Neuronal stem cell (in vitro differentiated cells): ENCODE results near the gene KLRG1.
A peak's percentile ranks its signal among the peaks of the same experiment; 100 is the strongest.

ENCODE experiments used
- DNase-seq: peaks from one replicate; pipeline ENCODE4 v3.0.0-alpha.2; 2013; ENCODE audit warnings: low spot score
- H2AFZ ChIP-seq: one replicate; pipeline ENCODE4 v1.6.1; 2013; ENCODE audit warnings: mild to moderate bottlenecking, low read length, inconsistent platforms
- H2AK5ac ChIP-seq: 2 replicates; pipeline ENCODE4 v1.6.1; 2013; ENCODE audit warnings: low read depth, mild to moderate bottlenecking, inconsistent platforms, low read length, moderate library complexity, mixed read lengths
- H2BK120ac ChIP-seq: 2 replicates; pipeline ENCODE4 v1.6.1; 2013; ENCODE audit warnings: low read depth, mild to moderate bottlenecking, inconsistent platforms, low read length, moderate library complexity, mixed read lengths
- H2BK12ac ChIP-seq: one replicate; pipeline ENCODE4 v1.6.1; 2013; ENCODE audit warnings: low read length, inconsistent platforms
- H2BK15ac ChIP-seq: 2 replicates; pipeline ENCODE4 v1.6.1; 2013; ENCODE audit warnings: mild to moderate bottlenecking, low read length, inconsistent platforms, mixed read lengths
- H2BK5ac ChIP-seq: one replicate; pipeline ENCODE4 v1.6.1; 2013; ENCODE audit warnings: inconsistent platforms, mild to moderate bottlenecking, low read length, moderate library complexity
- H3K14ac ChIP-seq: one replicate; pipeline ENCODE4 v1.6.1; 2013; ENCODE audit warnings: low read length, inconsistent platforms
- H3K18ac ChIP-seq: 2 replicates; pipeline ENCODE4 v1.6.1; 2013; ENCODE audit warnings: low read length, inconsistent platforms
- H3K23ac ChIP-seq: 2 replicates; pipeline ENCODE4 v1.6.1; 2013; ENCODE audit warnings: low read depth, mild to moderate bottlenecking, mixed read lengths, low read length, inconsistent platforms; ENCODE audit not compliant: poor library complexity
- H3K27ac ChIP-seq: replicated peaks from 3 replicates; pipeline ENCODE4 v1.5.1; 2013; ENCODE audit warnings: low read length, inconsistent platforms
- H3K27me3 ChIP-seq, 3 experiments: 2 replicates each; pipeline ENCODE4 v1.6.1; 2013; ENCODE audit warnings: low read length in 3 of 3, mild to moderate bottlenecking in 2 of 3, inconsistent platforms in 1 of 3, low read depth in 1 of 3, mixed read lengths in 1 of 3, moderate library complexity in 1 of 3; ENCODE audit not compliant: control insufficient read depth in 3 of 3, insufficient read depth in 3 of 3
- H3K36me3 ChIP-seq, 2 donors: replicated peaks in 1 of 2; 2 replicates each; pipeline ENCODE4 v1.6.1; 2013; ENCODE audit warnings: low read length in 2 of 2; ENCODE audit not compliant: control insufficient read depth in 2 of 2, insufficient read depth in 2 of 2
- H3K4ac ChIP-seq: 2 replicates; pipeline ENCODE4 v1.6.1; 2013; ENCODE audit warnings: inconsistent platforms, mild to moderate bottlenecking, low read length, moderate library complexity
- H3K4me1 ChIP-seq, 2 donors: 1 replicate in 1 of 2; 2 replicates in 1 of 2; pipeline ENCODE4 v1.6.1; 2013; ENCODE audit warnings: low read length in 2 of 2, low read depth in 1 of 2; ENCODE audit not compliant: control insufficient read depth in 2 of 2, insufficient read depth in 1 of 2
- H3K4me2 ChIP-seq: one replicate; pipeline ENCODE4 v1.6.1; 2013; ENCODE audit warnings: mild to moderate bottlenecking, low read length, inconsistent platforms; ENCODE audit not compliant: insufficient read depth, poor library complexity, severe bottlenecking
- H3K4me3 ChIP-seq, 2 donors: 2 replicates each; pipeline ENCODE4 v1.5.1; 2013; ENCODE audit warnings: low read length in 2 of 2, mild to moderate bottlenecking in 2 of 2, inconsistent platforms in 1 of 2, moderate library complexity in 1 of 2
- H3K79me1 ChIP-seq: one replicate; pipeline ENCODE4 v1.6.1; 2013; ENCODE audit warnings: low read depth, mild to moderate bottlenecking, inconsistent platforms, low read length, moderate library complexity
- H3K9ac ChIP-seq: one replicate; pipeline ENCODE4 v1.6.1; 2013; ENCODE audit warnings: mild to moderate bottlenecking, low read depth, low read length, inconsistent platforms; ENCODE audit not compliant: poor library complexity
- H3K9me3 ChIP-seq, 2 donors: replicated peaks in 1 of 2; 2 replicates each; pipeline versions ENCODE3 to v1.6.1; 2013; ENCODE audit warnings: low read length in 2 of 2, mild to moderate bottlenecking in 2 of 2, inconsistent platforms in 1 of 2, low read depth in 1 of 2, mixed read lengths in 1 of 2, moderate library complexity in 1 of 2; ENCODE audit not compliant: control insufficient read depth in 2 of 2, insufficient read depth in 1 of 2
- H4K8ac ChIP-seq: one replicate; pipeline ENCODE4 v1.6.1; 2013; ENCODE audit warnings: low read depth, mild to moderate bottlenecking, inconsistent platforms, low read length, moderate library complexity
- H4K91ac ChIP-seq: one replicate; pipeline ENCODE4 v1.6.1; 2013; ENCODE audit warnings: low read length, low read depth, mild to moderate bottlenecking, inconsistent platforms; ENCODE audit not compliant: poor library complexity
- WGBS, 2 donors: extraction: QIAGEN DNeasy Blood & Tissue Kit; methylation state at CpG; one replicate each; pipeline ENCODE4 v1.1.7; 2013; ENCODE audit warnings: missing lambda C conversion rate in 2 of 2, mixed read lengths in 1 of 2; ENCODE audit not compliant: insufficient read length in 2 of 2, insufficient replicate concordance in 1 of 2; ENCODE audit errors: extremely low coverage in 2 of 2; 5-methylcytosine and 5-hydroxymethylcytosine counted together

Gene KLRG1

DNA sequence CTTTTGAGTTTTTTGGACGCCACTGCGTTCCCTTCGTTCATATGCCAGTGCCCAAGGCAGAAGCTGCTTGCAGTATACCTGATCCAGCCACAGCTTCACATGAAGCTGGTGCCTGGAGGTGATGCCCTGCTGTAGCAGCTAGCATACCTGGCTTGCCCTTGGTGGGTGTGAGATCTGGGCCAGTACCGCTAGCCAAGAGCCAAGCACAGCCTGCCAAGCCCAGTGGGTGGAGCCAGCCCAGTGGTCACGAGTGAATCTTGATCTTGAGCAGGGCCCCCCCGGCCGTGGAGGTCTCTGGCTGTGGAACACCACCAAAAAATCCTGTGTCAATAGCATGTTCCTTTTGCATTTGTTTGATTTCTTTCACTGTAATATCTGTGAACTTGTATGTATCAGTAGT is 32.6 kb upstream of the KLRG1 start:
- H3K18ac ChIP-seq = no peak overlapping the region
- no peak for DNase-seq
- H2AK5ac ChIP-seq = no peak overlapping the region
- H3K9ac ChIP-seq = no peak overlapping the region
- H3K4ac ChIP-seq = no peak overlapping the region
- WGBS, 2 donors = no CpG with 5 or more reads among the region's 7 CpGs
- peak overlapping the region; percentile 93 for H3K23ac ChIP-seq
- peaks cover 0 to 2% of the 10 kb centered on the region in 2 donors for H3K36me3 ChIP-seq
- H2BK120ac ChIP-seq = no peak overlapping the region
- H3K27ac ChIP-seq = no peak overlapping the region
- no peak overlapping the region for H2AFZ ChIP-seq
- no peak overlapping the region for H3K4me2 ChIP-seq
- H3K79me1 ChIP-seq = peaks cover 2% of the 10 kb centered on the region
- H2BK5ac ChIP-seq = no peak overlapping the region
- H2BK12ac ChIP-seq = no peak overlapping the region
- no peak overlapping the region for H2BK15ac ChIP-seq
- no peaks in the 10 kb centered on the region for H3K27me3 ChIP-seq
- no peak overlapping the region for H3K4me3 ChIP-seq
- peaks cover 6 to 18% of the 10 kb centered on the region in 2 donors for H3K9me3 ChIP-seq
- no peak overlapping the region for H4K8ac ChIP-seq
- H4K91ac ChIP-seq = no peak overlapping the region
- no peaks in the 10 kb centered on the region for H3K4me1 ChIP-seq
- H3K14ac ChIP-seq = no peak overlapping the region

DNA sequence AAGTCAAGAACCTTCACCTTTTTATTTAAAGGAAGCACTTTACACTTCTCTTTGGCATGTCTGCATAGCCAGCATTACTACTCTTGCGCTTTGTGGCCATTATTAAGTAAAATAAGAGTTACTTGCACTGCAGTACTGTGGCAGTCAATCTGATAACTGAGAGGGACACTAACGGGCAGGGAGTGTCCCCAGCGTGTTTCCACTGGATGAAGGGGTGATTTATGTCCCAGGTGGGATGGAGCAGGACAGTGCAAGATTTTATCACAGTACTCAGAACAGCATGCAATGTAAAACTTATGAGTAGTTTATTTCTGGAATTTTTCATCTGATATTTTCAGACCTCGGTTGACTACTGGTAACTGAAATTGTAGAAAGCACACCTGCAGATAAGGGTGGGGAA is 31.8 kb upstream of the KLRG1 start:
- Histone ChIP-seq H2BK120ac (no peak overlapping the region), H2BK5ac (no peak overlapping the region), H2AK5ac (no peak overlapping the region), H4K91ac (no peak overlapping the region), H3K9me3 (peaks cover 6 to 18% of the 10 kb centered on the region in 2 donors), H2BK15ac (no peak overlapping the region), H3K79me1 (peaks cover 2% of the 10 kb centered on the region), H3K4me3 (no peak overlapping the region), H3K18ac (no peak overlapping the region), H2BK12ac (no peak overlapping the region), H3K9ac (no peak overlapping the region), H4K8ac (no peak overlapping the region), H3K4ac (no peak overlapping the region), H3K27ac (no peak overlapping the region), H3K14ac (no peak overlapping the region), H2AFZ (no peak overlapping the region), H3K23ac (no peak overlapping the region), H3K4me2 (no peak overlapping the region), H3K36me3 (peaks cover 0 to 2% of the 10 kb centered on the region in 2 donors), H3K27me3 (no peaks in the 10 kb centered on the region), H3K4me1 (no peaks in the 10 kb centered on the region)
- no peak for DNase-seq
- no CpG with 5 or more reads among the region's 4 CpGs for WGBS, 2 donors

DNA sequence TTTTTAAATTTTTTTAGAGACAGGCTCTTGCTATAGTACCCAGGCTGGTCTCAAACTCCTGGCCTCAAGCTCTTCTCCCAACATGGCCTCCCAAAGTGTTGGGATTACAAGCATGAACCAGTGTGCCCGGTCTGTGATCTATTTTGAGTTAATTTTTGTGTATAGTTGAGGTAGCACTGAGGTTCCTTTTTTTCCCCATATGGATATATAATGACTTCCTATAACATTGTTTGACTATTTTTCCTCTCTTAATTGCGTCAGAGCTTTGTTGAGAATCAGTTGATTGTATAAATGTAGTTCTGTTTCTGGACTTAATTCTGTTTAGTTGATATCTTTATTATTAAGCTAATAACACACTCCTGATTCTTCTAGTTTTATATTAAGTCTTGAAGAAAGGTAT is 31.3 kb upstream of the KLRG1 start:
- no peak overlapping the region for H4K8ac ChIP-seq
- WGBS, 2 donors = no CpG with 5 or more reads among the region's 2 CpGs
- no peak for DNase-seq
- no peak overlapping the region for H3K4ac ChIP-seq
- H3K79me1 ChIP-seq = peaks cover 2% of the 10 kb centered on the region
- no peak overlapping the region for H2BK12ac ChIP-seq
- H3K27me3 ChIP-seq = no peaks in the 10 kb centered on the region
- H3K14ac ChIP-seq = no peak overlapping the region
- no peak overlapping the region for H3K27ac ChIP-seq
- no peak overlapping the region for H3K4me3 ChIP-seq
- peaks cover 0 to 2% of the 10 kb centered on the region in 2 donors for H3K36me3 ChIP-seq
- no peak overlapping the region for H2BK120ac ChIP-seq
- no peak overlapping the region for H3K18ac ChIP-seq
- H4K91ac ChIP-seq = no peak overlapping the region
- H2BK5ac ChIP-seq = no peak overlapping the region
- H3K9me3 ChIP-seq = peaks cover 4 to 17% of the 10 kb centered on the region in 2 donors
- H3K23ac ChIP-seq = no peak overlapping the region
- no peak overlapping the region for H2BK15ac ChIP-seq
- H2AK5ac ChIP-seq = no peak overlapping the region
- no peak overlapping the region for H3K4me2 ChIP-seq
- H3K4me1 ChIP-seq = no peaks in the 10 kb centered on the region
- H3K9ac ChIP-seq = no peak overlapping the region
- H2AFZ ChIP-seq = no peak overlapping the region

DNA sequence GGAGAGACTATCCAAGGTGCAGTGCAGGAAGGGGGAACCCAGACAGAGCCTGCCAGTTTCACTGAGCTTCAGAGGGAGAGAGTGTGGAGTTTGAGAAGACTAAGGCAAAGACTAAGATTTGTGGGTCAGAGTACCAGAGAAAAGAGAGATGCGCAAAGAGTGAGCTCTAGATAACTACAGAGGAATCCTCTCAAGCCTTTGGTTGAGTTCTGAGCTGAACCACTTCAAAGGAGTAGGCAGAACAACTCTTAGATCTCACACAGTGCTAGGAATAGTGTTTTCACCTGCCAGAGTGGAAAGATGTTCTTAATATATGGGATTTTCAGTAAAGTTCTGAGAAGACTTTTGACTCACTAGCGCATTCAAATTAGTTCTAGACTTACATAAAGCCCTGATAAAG is 29.2 kb upstream of the KLRG1 start:
- Histone ChIP-seq H3K27me3 (no peaks in the 10 kb centered on the region), H2BK15ac (no peak overlapping the region), H3K18ac (no peak overlapping the region), H2AK5ac (no peak overlapping the region), H4K8ac (no peak overlapping the region), H3K23ac (no peak overlapping the region), H2BK5ac (no peak overlapping the region), H3K4me3 (no peak overlapping the region), H2BK120ac (no peak overlapping the region), H4K91ac (no peak overlapping the region), H3K4ac (no peak overlapping the region), H2BK12ac (no peak overlapping the region), H3K14ac (no peak overlapping the region), H3K36me3 (no peaks in the 10 kb centered on the region), H3K9ac (no peak overlapping the region), H3K79me1 (peaks cover 2% of the 10 kb centered on the region), H2AFZ (no peak overlapping the region), H3K9me3 (peaks cover 2 to 15% of the 10 kb centered on the region in 2 donors), H3K4me2 (no peak overlapping the region), H3K4me1 (no peaks in the 10 kb centered on the region), H3K27ac (no peak overlapping the region)
- no CpG with 5 or more reads among the region's 2 CpGs for WGBS, 2 donors
- no peak for DNase-seq
